Activated CD4-positive, alpha-beta memory T cell treated with anti-CD3 and anti-CD28 coated beads for 36 hours (primary cell): Measurements from ENCODE around the gene MYZAP. TPM values are rescaled to one million over a fixed set of nuclear protein-coding genes. Genes with fewer than 3 reads are reported as not detected.

Experiments
- CTCF ChIA-PET: fragments of 350-600 bp; sonication (Branson Sonifier 250); formaldehyde crosslinking; loops from one replicate; lab custom pipeline; 2021; ENCODE audit warnings: antibody characterized with exemption, inconsistent platforms; lab: Charles Lee
- POLR2A ChIA-PET: fragments of 350-600 bp; sonication (Branson Sonifier 250); formaldehyde crosslinking; loops from one replicate; lab custom pipeline; 2021; ENCODE audit warnings: antibody characterized with exemption; lab: Charles Lee
- DNase-seq: peaks from one replicate; pipeline ENCODE4 v3.0.0-alpha.2; 2020
- H3K27ac Mint-ChIP-seq: one replicate; pipeline ENCODE4 v1.8.0; 2021; ENCODE audit warnings: mixed read lengths
- H3K27me3 Mint-ChIP-seq: one replicate; pipeline ENCODE4 v1.8.0; 2021; ENCODE audit warnings: mixed read lengths
- H3K36me3 Mint-ChIP-seq: one replicate; pipeline ENCODE4 v1.8.0; 2021; ENCODE audit warnings: mixed read lengths
- H3K4me1 Mint-ChIP-seq: one replicate; pipeline ENCODE4 v1.8.0; 2021; ENCODE audit warnings: low read depth, mixed read lengths
- H3K4me3 Mint-ChIP-seq: one replicate; pipeline ENCODE4 v1.8.0; 2021; ENCODE audit warnings: mild to moderate bottlenecking, mixed read lengths
- H3K9me3 Mint-ChIP-seq: one replicate; pipeline ENCODE4 v1.8.0; 2021; ENCODE audit warnings: mixed read lengths
- intact Hi-C: fragments of 100-400 bp; cut with micrococcal nuclease; formaldehyde crosslinking; loops from one replicate; pipeline ENCODE4 v1.15.1; 2023
- total RNA-seq, 2 experiments: library from RNA; stranded (reverse); gene quantifications; one replicate each; pipeline ENCODE4 v1.2.3, GENCODE V29; 2021

The MYZAP gene
- total RNA-seq, 2 experiments from 2014 or later, result 0.55 to 0.63 TPM

GRCh38 chr15:57594479-57594878 lies 2.8 kb downstream of the MYZAP start:
- no peak overlapping the region for H3K4me3 Mint-ChIP-seq
- intact Hi-C loops, result no loop called here
- H3K4me1 Mint-ChIP-seq, result peaks cover 5% of the 10 kb centered on the region
- H3K27ac Mint-ChIP-seq, result no peak overlapping the region
- H3K9me3 Mint-ChIP-seq, result no peaks in the 10 kb centered on the region
- CTCF ChIA-PET, result no interaction called here
- no peak for DNase-seq
- no peaks in the 10 kb centered on the region for H3K36me3 Mint-ChIP-seq
- POLR2A ChIA-PET, result no interaction called here
- H3K27me3 Mint-ChIP-seq, result peaks cover 21% of the 10 kb centered on the region

GRCh38 chr15:57595011-57595866 lies 3.5 kb downstream of the MYZAP start:
- peaks cover 18% of the 10 kb centered on the region for H3K27me3 Mint-ChIP-seq
- H3K27ac Mint-ChIP-seq, result no peak overlapping the region
- H3K36me3 Mint-ChIP-seq, result no peaks in the 10 kb centered on the region
- H3K9me3 Mint-ChIP-seq, result no peaks in the 10 kb centered on the region
- peaks cover 5% of the 10 kb centered on the region for H3K4me1 Mint-ChIP-seq
- no peak for DNase-seq
- H3K4me3 Mint-ChIP-seq, result no peak overlapping the region
- ChIA-PET CTCF (no interaction called here), POLR2A (no interaction called here)
- intact Hi-C loops, result no loop called here

GRCh38 chr15:57596301-57596855 lies 4.7 kb downstream of the MYZAP start:
- ChIA-PET POLR2A (no interaction called here), CTCF (no interaction called here)
- intact Hi-C loops, result no loop called here
- Mint-ChIP-seq H3K27me3 (peaks cover 14% of the 10 kb centered on the region), H3K9me3 (no peaks in the 10 kb centered on the region), H3K36me3 (no peaks in the 10 kb centered on the region), H3K4me3 (no peak overlapping the region), H3K4me1 (peaks cover under 1% of the 10 kb centered on the region), H3K27ac (no peak overlapping the region)
- DNase-seq, result no peak

- Mint-ChIP-seq H3K9me3 (no peaks in the 10 kb centered on the region), H3K27me3 (peaks cover 14% of the 10 kb centered on the region), H3K27ac (no peak overlapping the region), H3K36me3 (no peaks in the 10 kb centered on the region), H3K4me3 (no peak overlapping the region), H3K4me1 (no peaks in the 10 kb centered on the region)
- no peak for DNase-seq
- ChIA-PET CTCF (no interaction called here), POLR2A (no interaction called here)
- intact Hi-C loops, result no loop called here
Measured at GRCh38 chr15:57596978-57597377, 5.3 kb downstream of the MYZAP start.

DNA sequence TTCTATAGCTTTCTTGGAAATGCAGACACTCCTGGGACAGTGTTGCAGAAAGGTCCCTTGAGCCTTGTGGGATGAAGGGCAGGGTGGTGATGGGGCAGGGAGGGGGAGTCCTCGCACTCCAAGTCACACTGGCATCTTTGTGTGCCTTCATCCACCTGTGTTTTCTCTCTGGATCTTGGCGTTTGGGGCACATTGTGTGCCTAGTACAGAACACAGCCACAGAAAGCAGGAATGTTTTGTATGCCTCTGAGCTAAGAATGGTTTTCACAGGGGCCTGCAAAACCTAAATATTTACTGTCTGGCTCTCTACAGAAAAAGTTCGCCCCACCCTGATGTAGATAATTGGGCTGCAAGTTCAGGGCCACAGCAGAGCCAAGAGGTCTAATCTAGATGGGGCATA lies 5.7 kb downstream of the MYZAP start:
- POLR2A ChIA-PET, result no interaction called here
- intact Hi-C loops, result no loop called here

DNA sequence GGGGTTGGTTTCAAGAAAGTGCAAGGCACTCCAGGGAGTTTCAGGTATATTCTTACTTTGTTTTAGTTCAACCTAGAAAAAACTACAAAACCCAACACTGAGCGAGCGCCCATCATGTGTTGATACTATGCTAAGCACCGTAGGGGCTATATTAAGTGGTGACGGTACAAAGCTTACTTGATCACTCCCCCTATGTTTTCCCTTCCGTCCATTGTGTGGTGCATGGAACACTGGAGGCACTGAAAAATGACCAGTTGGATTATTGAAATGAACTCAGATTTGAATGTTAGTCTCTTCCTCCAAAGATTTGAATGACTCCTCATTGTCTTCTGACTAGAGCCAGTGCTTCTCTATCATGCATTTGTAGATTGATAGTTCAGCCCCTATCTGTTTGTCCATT lies 6.6 kb downstream of the MYZAP start:
- POLR2A ChIA-PET, result no interaction called here
- H3K4me1 Mint-ChIP-seq, result no peaks in the 10 kb centered on the region
- no peaks in the 10 kb centered on the region for H3K36me3 Mint-ChIP-seq

More for the DNA sequence above, 5.7 kb downstream of the MYZAP start:
- no peaks in the 10 kb centered on the region for H3K9me3 Mint-ChIP-seq
- peaks cover 14% of the 10 kb centered on the region for H3K27me3 Mint-ChIP-seq
- no peaks in the 10 kb centered on the region for H3K4me1 Mint-ChIP-seq
- CTCF ChIA-PET, result no interaction called here
- DNase-seq, result no peak
- no peak overlapping the region for H3K4me3 Mint-ChIP-seq
- H3K36me3 Mint-ChIP-seq, result no peaks in the 10 kb centered on the region
- H3K27ac Mint-ChIP-seq, result no peak overlapping the region

GRCh38 chr15:57599296-57599810 lies 7.6 kb downstream of the MYZAP start:
- Mint-ChIP-seq H3K27me3 (peaks cover 6% of the 10 kb centered on the region), H3K9me3 (no peaks in the 10 kb centered on the region), H3K4me1 (no peaks in the 10 kb centered on the region), H3K4me3 (no peak overlapping the region), H3K27ac (no peak overlapping the region), H3K36me3 (no peaks in the 10 kb centered on the region)
- intact Hi-C loops, result no loop called here
- ChIA-PET POLR2A (no interaction called here), CTCF (interaction anchor here (0.6 to 1.3 kb wide), 4 partner anchors 39 to 134 kb away, joined by 3 to 5 read pairs (median 3); no protein-coding TSS in a partner anchor)
- DNase-seq, result no peak

More for the DNA sequence above, 6.6 kb downstream of the MYZAP start:
- H3K27ac Mint-ChIP-seq, result no peak overlapping the region
- CTCF ChIA-PET, result interaction anchor here (1.1 to 1.3 kb wide), 2 partner anchors 38 to 57 kb away, joined by 3 to 5 read pairs; no protein-coding TSS in a partner anchor
- DNase-seq, result no peak
- intact Hi-C loops, result no loop called here
- H3K9me3 Mint-ChIP-seq, result no peaks in the 10 kb centered on the region
- peaks cover 10% of the 10 kb centered on the region for H3K27me3 Mint-ChIP-seq
- no peak overlapping the region for H3K4me3 Mint-ChIP-seq

GRCh38 chr15:57600197-57600596 lies 8.5 kb downstream of the MYZAP start:
- H3K36me3 Mint-ChIP-seq, result no peaks in the 10 kb centered on the region
- H3K4me1 Mint-ChIP-seq, result no peaks in the 10 kb centered on the region
- POLR2A ChIA-PET, result no interaction called here
- H3K27ac Mint-ChIP-seq, result no peak overlapping the region
- CTCF ChIA-PET, result interaction anchor here (0.6 to 0.9 kb wide), 2 partner anchors 44 to 133 kb away, joined by 3 read pairs; no protein-coding TSS in a partner anchor
- intact Hi-C loops, result no loop called here
- no peak for DNase-seq
- H3K27me3 Mint-ChIP-seq, result peaks cover 8% of the 10 kb centered on the region
- H3K9me3 Mint-ChIP-seq, result no peaks in the 10 kb centered on the region
- no peak overlapping the region for H3K4me3 Mint-ChIP-seq

- H3K36me3 Mint-ChIP-seq, result no peaks in the 10 kb centered on the region
- peaks cover 8% of the 10 kb centered on the region for H3K27me3 Mint-ChIP-seq
- no peak for DNase-seq
- H3K27ac Mint-ChIP-seq, result no peak overlapping the region
- H3K4me3 Mint-ChIP-seq, result no peak overlapping the region
- H3K4me1 Mint-ChIP-seq, result no peaks in the 10 kb centered on the region
- CTCF ChIA-PET, result no interaction called here
- intact Hi-C loops, result no loop called here
- POLR2A ChIA-PET, result no interaction called here
- no peaks in the 10 kb centered on the region for H3K9me3 Mint-ChIP-seq
Measured at GRCh38 chr15:57604507-57604906, 12.8 kb downstream of the MYZAP start.

- ChIA-PET CTCF (no interaction called here), POLR2A (no interaction called here)
- Mint-ChIP-seq H3K36me3 (no peaks in the 10 kb centered on the region), H3K4me1 (no peaks in the 10 kb centered on the region), H3K4me3 (no peak overlapping the region), H3K27me3 (peaks cover 8% of the 10 kb centered on the region), H3K27ac (no peak overlapping the region), H3K9me3 (no peaks in the 10 kb centered on the region)
- intact Hi-C loops, result no loop called here
- no peak for DNase-seq
Measured at GRCh38 chr15:57605491-57605890, 13.8 kb downstream of the MYZAP start.

DNA sequence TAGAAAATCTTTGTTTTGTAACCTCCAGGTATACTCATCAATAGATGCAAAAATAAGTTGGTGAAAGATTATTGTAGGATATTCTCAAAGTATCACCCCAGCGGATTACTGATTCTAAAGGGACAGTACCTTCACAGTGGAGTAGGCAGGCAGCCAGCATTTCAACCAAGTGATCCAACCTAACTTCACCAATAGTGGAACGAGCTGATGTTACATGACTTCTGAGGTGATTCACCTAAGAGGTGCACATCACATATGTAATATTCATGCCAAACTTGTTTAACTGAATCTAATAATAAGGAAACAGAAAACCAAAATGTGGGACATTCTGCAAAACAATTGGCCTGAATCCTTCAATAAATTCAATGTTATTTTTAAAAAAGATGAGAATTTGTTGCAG lies 14.3 kb downstream of the MYZAP start:
- Mint-ChIP-seq H3K4me3 (no peak overlapping the region), H3K9me3 (no peaks in the 10 kb centered on the region), H3K4me1 (no peaks in the 10 kb centered on the region), H3K27ac (no peak overlapping the region), H3K27me3 (peaks cover 7% of the 10 kb centered on the region), H3K36me3 (no peaks in the 10 kb centered on the region)
- ChIA-PET POLR2A (no interaction called here), CTCF (no interaction called here)
- intact Hi-C loops, result no loop called here
- DNase-seq, result no peak

- Mint-ChIP-seq H3K4me3 (no peak overlapping the region), H3K36me3 (no peaks in the 10 kb centered on the region), H3K27me3 (peaks cover 2% of the 10 kb centered on the region), H3K4me1 (no peaks in the 10 kb centered on the region), H3K9me3 (no peaks in the 10 kb centered on the region), H3K27ac (no peak overlapping the region)
- POLR2A ChIA-PET, result no interaction called here
- CTCF ChIA-PET, result interaction anchor here (1.8 kb wide), 1 partner anchor 47 kb away, joined by 7 read pairs; no protein-coding TSS in a partner anchor
- intact Hi-C loops, result no loop called here
- DNase-seq, result no peak
Measured at GRCh38 chr15:57606816-57607215, 15.1 kb downstream of the MYZAP start.
